T-helper 22 cell (primary cell): Measurements from ENCODE around the gene RALGPS2.

Experiments
- DNase-seq: peaks from one replicate; pipeline ENCODE4 v3.0.0-alpha.2; 2020; ENCODE audit warnings: low read depth

The RALGPS2 gene

GRCh38 chr1:178724728-178725465 is at the start of gene RALGPS2:
Gene RALGPS2 (plus strand): TSS chr1:178725244. CDS start chr1:178776765, 51,521 bp downstream.
- no peak for DNase-seq

DNA sequence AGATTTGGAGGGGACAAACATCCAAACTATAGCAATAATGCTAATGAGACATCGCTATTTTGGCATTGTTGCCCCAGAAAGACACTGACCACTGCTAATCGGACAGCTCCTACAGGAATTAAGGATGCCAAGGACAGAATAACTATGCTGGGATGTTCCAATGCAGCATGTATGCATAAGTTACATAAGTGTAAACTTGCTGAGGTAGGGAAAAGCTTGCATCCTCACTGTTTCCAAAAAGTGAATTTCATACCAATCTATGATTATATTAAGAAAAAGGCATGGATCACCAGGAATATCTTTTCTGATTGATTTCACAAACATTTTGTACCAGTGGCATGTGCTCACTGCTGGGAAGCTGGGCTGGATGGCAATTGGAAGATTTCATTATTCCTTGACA is 45.8 kb upstream of the RALGPS2 start:
- no peak for DNase-seq

DNA sequence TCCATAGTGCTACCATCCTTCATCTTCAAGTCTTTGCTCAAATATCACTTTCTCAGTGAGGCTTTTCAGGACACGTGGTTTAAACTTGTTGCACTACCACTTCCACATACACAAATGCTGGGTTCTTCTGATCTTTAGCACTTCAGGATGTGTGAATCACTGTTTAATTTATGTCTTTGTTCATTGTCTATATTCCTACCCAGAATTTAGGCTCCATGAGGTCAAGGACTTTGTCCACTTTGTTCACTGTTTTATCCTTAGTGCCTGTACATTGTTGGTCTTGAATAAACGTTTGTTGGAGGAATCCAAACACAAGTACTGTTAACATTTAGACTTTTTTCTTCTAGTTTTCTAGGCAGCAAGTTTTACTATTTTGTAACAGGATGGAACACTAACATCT is 42.6 kb upstream of the RALGPS2 start:
- no peak for DNase-seq

DNA sequence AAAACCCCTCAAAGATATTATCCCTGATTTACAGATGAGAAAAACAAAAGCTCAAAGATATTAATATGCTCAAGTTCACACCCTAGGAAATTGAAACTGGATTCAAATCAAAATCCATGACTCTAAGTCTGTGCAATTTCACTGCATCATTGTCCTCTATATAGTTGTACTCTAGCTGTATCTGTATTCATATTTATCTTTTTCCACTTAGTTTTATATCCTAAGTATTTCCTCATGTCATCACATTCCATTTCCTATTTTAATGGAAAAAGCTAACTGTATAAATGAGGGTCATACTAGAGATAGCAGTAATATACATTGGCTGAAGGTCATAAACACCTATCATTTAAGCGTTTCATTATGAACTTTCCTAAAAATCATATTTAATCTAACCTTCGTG is 42.2 kb upstream of the RALGPS2 start:
- DNase-seq, result no peak

DNA sequence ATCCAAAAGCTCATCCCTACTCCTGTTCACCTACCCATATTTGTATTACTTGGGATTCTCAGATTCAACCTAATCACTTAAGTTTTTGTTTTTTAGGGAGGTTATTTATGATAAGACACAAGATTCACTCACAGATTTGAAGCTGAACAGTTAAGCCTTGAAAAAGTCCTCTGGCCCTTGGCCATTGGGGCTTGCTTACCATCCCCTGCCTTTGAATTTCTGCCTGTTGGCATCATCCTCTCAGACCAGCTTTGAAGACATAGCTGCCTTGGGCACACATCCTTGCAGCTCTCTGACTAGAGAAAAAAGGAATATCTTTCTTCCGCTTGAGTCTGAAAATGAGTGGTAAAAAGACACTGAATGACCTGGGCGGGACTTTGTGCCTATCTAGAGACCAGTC is 41.8 kb upstream of the RALGPS2 start:
- no peak for DNase-seq

GRCh38 chr1:178684111-178684510 is 40.9 kb upstream of the RALGPS2 start:
- DNase-seq, result no peak

GRCh38 chr1:178684542-178685000 is 40.5 kb upstream of the RALGPS2 start:
- DNase-seq, result no peak

DNA sequence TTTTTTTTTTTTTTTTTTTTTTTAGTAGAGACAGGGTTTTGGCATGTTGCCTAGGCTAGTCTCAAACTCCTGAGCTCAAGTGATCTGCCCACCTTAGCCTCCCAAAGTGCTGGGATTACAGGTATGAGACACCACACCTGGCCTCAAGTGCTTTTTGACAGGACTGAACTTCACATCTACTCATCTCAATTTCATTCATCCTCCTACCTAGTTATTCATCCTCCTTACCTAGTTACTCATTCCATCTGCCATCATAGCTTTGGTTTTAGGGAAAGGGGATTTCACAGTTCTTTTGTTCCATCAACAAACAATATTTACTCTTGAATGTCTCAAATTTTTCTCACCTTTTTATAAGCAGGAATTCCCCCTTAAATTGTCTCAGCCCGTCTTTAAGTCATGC is 38.6 kb upstream of the RALGPS2 start:
- DNase-seq, result no peak

GRCh38 chr1:178688244-178688643 is 36.8 kb upstream of the RALGPS2 start:
- no peak for DNase-seq

GRCh38 chr1:178689769-178690168 is 35.3 kb upstream of the RALGPS2 start:
- no peak for DNase-seq

GRCh38 chr1:178690496-178690895 is 34.5 kb upstream of the RALGPS2 start:
- DNase-seq, result no peak

- DNase-seq, result no peak
These were observed 32.3 kb upstream of the RALGPS2 start for GRCh38 chr1:178692564-178693327.

- DNase-seq, result no peak
These were observed 31.7 kb upstream of the RALGPS2 start for GRCh38 chr1:178693366-178693765.

- no peak for DNase-seq
These were observed 30.0 kb upstream of the RALGPS2 start for GRCh38 chr1:178694923-178695525.

GRCh38 chr1:178702146-178702545 is 22.9 kb upstream of the RALGPS2 start:
- DNase-seq, result no peak

GRCh38 chr1:178704833-178705232 is 20.2 kb upstream of the RALGPS2 start:
- DNase-seq, result no peak

GRCh38 chr1:178706432-178706831 is 18.6 kb upstream of the RALGPS2 start:
- DNase-seq, result no peak

DNA sequence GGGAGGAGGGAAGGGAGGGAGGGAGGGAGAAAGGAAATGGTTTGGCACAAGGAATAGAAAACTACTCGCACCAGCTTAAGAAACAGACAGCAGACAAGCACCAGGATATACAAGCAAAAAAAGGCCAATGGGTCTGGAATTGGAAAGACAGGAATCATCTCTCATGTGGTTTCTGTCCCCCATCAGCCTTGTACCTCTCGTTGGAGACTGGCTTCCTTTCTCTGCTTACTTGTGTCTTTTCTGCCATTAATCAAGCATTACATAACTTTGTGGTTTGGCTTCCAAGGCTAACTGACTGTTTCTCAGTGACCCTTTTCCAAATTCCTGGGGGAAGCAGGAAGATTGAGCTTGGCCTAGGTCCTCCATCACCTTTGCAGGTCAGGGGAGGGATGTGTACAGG is 11.8 kb upstream of the RALGPS2 start:
- DNase-seq, result no peak

GRCh38 chr1:178714453-178714852 is 10.6 kb upstream of the RALGPS2 start:
- no peak for DNase-seq

DNA sequence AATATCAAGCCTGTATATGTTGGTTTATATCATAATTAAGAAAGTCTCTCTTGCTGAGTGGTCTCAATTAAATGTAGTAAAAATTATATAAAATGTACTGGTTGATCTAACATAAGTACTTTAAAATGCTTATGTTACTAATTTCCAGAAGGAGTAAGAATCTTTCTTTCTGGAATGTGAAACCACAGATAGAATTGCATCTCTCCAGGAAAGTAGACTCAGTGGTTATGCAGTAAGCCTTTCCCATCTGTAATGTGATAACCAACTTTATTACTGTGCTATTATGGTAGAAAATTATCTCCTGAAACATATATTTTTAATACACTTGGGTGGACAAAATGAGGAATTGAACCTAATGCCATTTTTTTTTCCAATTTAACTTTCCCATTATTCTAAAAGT is 8.9 kb upstream of the RALGPS2 start:
- DNase-seq, result no peak

DNA sequence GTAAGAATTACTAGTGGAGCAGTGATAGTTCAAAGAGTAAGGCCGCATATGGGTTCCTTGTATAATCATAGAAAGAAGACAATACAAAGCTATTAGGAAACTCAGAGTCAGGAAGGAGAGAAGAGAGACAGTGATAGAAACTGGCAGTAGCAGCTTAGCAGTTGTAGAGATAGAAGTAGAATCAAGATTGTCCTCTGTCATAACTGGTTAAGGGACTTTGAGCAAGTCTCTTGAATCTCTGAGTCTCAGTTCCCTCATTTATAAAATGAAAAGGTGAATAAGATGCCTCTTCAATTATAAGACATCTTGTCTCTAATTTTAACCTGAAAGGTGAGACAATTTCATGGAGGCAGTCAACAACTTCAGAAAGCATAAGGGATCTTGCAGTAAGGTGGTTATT is 6.5 kb upstream of the RALGPS2 start:
- DNase-seq, result no peak

GRCh38 chr1:178723546-178723945 is 1.5 kb upstream of the RALGPS2 start:
- DNase-seq, result no peak

DNA sequence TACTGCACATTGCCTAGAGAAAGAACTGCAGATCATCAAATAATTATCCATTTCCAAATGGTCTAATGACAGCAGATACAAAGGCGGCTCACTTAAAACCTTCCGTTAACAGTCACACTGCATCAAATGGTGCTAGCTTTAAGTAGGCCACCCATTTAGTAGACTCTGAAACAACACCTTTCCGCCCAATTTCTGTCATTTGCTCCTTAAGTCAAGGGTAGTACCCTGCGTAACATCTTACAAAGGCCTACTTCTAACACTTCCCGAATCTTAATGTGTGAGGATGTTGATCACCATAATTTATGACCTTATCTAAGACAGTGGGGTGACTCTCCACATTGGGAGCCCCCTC is 692 bp upstream of the RALGPS2 start:
- DNase-seq, result no peak
